Astrocyte of the spinal cord (primary cell): ENCODE data around the gene LBH.

ENCODE experiments used
- DNase-seq: peaks from one replicate; pipeline ENCODE4 v3.0.0; 2011; ENCODE audit warnings: low read depth, low spot score
- H3K4me3 ChIP-seq: 2 replicates; pipeline ENCODE4 v1.5.1; 2011; ENCODE audit warnings: low read depth, mild to moderate bottlenecking, low read length, moderate library complexity
- in situ Hi-C: cut with HindIII; loops from 2 replicates; pipeline ENCODE4 v1.10.0; 2017; ENCODE audit warnings: low sequenced_read_pairs
- TF ChIP-seq, protein P1 (sequence below): IDR thresholded peaks from 2 replicates; pipeline ENCODE4 v1.5.1; 2012; ENCODE audit warnings: low read depth, mild to moderate bottlenecking, low read length, inconsistent platforms

The LBH gene

GRCh38 chr2:30287857-30288513 is 56.7 kb downstream of the LBH start:
- DNase-seq, result no peak
- H3K4me3 ChIP-seq, result no peak overlapping the region
- TF ChIP-seq, protein P1, sequence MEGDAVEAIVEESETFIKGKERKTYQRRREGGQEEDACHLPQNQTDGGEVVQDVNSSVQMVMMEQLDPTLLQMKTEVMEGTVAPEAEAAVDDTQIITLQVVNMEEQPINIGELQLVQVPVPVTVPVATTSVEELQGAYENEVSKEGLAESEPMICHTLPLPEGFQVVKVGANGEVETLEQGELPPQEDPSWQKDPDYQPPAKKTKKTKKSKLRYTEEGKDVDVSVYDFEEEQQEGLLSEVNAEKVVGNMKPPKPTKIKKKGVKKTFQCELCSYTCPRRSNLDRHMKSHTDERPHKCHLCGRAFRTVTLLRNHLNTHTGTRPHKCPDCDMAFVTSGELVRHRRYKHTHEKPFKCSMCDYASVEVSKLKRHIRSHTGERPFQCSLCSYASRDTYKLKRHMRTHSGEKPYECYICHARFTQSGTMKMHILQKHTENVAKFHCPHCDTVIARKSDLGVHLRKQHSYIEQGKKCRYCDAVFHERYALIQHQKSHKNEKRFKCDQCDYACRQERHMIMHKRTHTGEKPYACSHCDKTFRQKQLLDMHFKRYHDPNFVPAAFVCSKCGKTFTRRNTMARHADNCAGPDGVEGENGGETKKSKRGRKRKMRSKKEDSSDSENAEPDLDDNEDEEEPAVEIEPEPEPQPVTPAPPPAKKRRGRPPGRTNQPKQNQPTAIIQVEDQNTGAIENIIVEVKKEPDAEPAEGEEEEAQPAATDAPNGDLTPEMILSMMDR, result no peak
- in situ Hi-C loops, result no loop called here

GRCh38 chr2:30288561-30288960 is 57.2 kb downstream of the LBH start:
- TF ChIP-seq, protein P1, result no peak
- in situ Hi-C loops, result no loop called here
- no peak for DNase-seq
- H3K4me3 ChIP-seq, result no peak overlapping the region

- TF ChIP-seq, protein P1, result no peak
- peak; percentile 79 for DNase-seq
- H3K4me3 ChIP-seq, result no peak overlapping the region
- in situ Hi-C loops, result no loop called here
Measured at GRCh38 chr2:30293303-30293921, 62.1 kb downstream of the LBH start.

- no peak for DNase-seq
- TF ChIP-seq, protein P1, result no peak
- H3K4me3 ChIP-seq, result no peak overlapping the region
- in situ Hi-C loops, result no loop called here
Measured at GRCh38 chr2:30294133-30294532, 62.8 kb downstream of the LBH start.

DNA sequence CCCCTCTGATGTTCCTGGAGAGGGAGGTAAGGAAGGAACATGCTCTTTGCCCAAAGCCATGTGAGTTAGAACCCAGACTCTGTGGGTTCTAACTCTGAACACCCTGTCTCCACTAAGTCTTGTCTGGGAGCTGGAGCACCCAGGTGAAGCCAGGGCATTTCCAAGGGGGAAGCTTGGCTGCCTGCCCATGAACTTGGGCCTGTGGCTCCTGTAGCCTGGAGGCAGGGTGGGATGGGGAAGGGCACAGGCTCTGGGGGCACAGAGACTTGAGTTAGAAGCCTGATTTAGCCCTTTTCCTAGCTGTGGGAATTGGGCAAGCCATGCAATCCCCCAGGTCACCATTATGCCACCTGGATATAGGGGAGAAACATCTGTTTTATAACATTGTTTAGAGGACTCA is 65.2 kb downstream of the LBH start:
- TF ChIP-seq, protein P1, result no peak

GRCh38 chr2:30298302-30298701 is 67.0 kb downstream of the LBH start:
- TF ChIP-seq, protein P1, result no peak
- in situ Hi-C loops, result no loop called here
- H3K4me3 ChIP-seq, result no peak overlapping the region
- DNase-seq, result no peak

More for the DNA sequence above, 65.2 kb downstream of the LBH start:
- no peak overlapping the region for H3K4me3 ChIP-seq
- in situ Hi-C loops, result no loop called here
- DNase-seq, result no peak
